HL-60 (cell line): ENCODE results near the gene SLC16A7.
"Not testable (repeated sequence)": the region's sequence is repeated elsewhere in the genome, so short reads cannot be mapped to it uniquely, and the experiment has no call there.

Source experiments
- DNase-seq, 2 experiments: peaks; one replicate each; pipeline ENCODE4 v3.0.0-alpha.2; 2010 to 2020; ENCODE audit warnings: low read depth in 1 of 2, low spot score in 1 of 2
- H3K27ac ChIP-seq: fragments of 250-450 bp; sonication (Bioruptor Pico); replicated peaks from 2 replicates; pipeline ENCODE4 v1.5.1; 2020; ENCODE audit warnings: mild to moderate bottlenecking, moderate library complexity
- H3K27me3 ChIP-seq: fragments of 250-450 bp; sonication (Bioruptor Pico); 2 replicates; pipeline ENCODE4 v1.5.1; 2021; ENCODE audit warnings: mild to moderate bottlenecking, moderate library complexity; ENCODE audit not compliant: insufficient read depth, poor library complexity, severe bottlenecking
- H3K4me3 ChIP-seq: replicated peaks from 2 replicates; pipeline ENCODE4 v1.5.1; 2011; ENCODE audit warnings: mild to moderate bottlenecking, control low read depth, low read length; ENCODE audit not compliant: insufficient read depth
- GABPA ChIP-seq: IDR thresholded peaks from 2 replicates; pipeline ENCODE4 v1.6.1; 2012; ENCODE audit warnings: low read depth
- POLR2AphosphoS5 ChIP-seq: IDR thresholded peaks from 2 replicates; pipeline ENCODE4 v1.6.1; 2012; ENCODE audit warnings: low read depth
- SPI1 ChIP-seq: IDR thresholded peaks from 2 replicates; pipeline ENCODE4 v1.6.1; 2012; ENCODE audit warnings: low read depth, mild to moderate bottlenecking, borderline replicate concordance
- TF ChIP-seq, protein P1 (sequence below): IDR thresholded peaks from 2 replicates; pipeline ENCODE4 v1.6.1; 2012; ENCODE audit warnings: low read depth; ENCODE audit not compliant: insufficient replicate concordance
- TF ChIP-seq, protein P2 (sequence below): IDR thresholded peaks from one replicate; pipeline ENCODE4 v1.5.1; 2011; ENCODE audit warnings: low read length, control low read depth, inconsistent platforms; ENCODE audit not compliant: insufficient read depth

The SLC16A7 gene

DNA sequence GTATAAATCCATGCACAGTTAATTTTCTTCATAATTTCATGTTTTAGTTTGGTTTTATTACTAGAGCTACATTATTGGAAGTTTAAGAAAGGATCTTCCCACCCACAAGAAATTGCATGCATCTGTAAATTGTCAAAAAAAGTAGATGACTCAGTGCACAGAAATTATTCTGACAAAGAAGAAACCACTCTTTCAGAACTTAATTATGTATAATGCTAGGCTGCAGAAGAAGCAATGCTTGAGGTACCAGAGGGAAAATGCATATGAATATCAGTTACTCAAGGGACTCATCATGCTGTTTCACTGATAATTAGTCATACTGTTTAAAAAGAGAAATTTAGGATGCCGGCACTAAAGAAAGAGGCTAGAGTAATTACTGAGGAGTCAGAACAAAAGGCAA is 147.0 kb downstream of the SLC16A7 start:
- TF ChIP-seq POLR2AphosphoS5 (no peak), GABPA (no peak), SPI1 (no peak)
- TF ChIP-seq, protein P1, sequence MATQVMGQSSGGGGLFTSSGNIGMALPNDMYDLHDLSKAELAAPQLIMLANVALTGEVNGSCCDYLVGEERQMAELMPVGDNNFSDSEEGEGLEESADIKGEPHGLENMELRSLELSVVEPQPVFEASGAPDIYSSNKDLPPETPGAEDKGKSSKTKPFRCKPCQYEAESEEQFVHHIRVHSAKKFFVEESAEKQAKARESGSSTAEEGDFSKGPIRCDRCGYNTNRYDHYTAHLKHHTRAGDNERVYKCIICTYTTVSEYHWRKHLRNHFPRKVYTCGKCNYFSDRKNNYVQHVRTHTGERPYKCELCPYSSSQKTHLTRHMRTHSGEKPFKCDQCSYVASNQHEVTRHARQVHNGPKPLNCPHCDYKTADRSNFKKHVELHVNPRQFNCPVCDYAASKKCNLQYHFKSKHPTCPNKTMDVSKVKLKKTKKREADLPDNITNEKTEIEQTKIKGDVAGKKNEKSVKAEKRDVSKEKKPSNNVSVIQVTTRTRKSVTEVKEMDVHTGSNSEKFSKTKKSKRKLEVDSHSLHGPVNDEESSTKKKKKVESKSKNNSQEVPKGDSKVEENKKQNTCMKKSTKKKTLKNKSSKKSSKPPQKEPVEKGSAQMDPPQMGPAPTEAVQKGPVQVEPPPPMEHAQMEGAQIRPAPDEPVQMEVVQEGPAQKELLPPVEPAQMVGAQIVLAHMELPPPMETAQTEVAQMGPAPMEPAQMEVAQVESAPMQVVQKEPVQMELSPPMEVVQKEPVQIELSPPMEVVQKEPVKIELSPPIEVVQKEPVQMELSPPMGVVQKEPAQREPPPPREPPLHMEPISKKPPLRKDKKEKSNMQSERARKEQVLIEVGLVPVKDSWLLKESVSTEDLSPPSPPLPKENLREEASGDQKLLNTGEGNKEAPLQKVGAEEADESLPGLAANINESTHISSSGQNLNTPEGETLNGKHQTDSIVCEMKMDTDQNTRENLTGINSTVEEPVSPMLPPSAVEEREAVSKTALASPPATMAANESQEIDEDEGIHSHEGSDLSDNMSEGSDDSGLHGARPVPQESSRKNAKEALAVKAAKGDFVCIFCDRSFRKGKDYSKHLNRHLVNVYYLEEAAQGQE: no peak
- TF ChIP-seq, protein P2, sequence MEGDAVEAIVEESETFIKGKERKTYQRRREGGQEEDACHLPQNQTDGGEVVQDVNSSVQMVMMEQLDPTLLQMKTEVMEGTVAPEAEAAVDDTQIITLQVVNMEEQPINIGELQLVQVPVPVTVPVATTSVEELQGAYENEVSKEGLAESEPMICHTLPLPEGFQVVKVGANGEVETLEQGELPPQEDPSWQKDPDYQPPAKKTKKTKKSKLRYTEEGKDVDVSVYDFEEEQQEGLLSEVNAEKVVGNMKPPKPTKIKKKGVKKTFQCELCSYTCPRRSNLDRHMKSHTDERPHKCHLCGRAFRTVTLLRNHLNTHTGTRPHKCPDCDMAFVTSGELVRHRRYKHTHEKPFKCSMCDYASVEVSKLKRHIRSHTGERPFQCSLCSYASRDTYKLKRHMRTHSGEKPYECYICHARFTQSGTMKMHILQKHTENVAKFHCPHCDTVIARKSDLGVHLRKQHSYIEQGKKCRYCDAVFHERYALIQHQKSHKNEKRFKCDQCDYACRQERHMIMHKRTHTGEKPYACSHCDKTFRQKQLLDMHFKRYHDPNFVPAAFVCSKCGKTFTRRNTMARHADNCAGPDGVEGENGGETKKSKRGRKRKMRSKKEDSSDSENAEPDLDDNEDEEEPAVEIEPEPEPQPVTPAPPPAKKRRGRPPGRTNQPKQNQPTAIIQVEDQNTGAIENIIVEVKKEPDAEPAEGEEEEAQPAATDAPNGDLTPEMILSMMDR: no peak

DNA sequence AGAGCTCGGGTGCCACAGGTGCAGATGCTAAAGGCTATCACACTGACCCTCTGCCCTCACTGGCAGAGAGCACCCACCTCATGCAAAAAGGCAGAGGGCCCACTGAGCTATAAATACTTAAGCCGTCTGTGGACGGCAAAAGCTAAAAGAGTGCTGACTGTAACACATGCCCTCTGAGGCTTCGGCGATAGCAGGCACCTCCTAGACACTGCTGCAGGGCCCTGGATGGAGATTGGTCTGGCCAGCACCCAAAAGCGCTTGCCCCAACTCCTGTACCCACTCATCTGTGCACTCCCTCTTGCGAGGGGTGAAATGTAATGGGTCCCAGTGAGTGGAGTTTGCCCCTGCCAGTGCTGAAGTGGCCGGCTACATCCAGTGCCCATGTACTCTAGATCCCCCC is 148.7 kb downstream of the SLC16A7 start:
- DNase-seq: no peak
- Histone ChIP-seq H3K27ac (no peak overlapping the region), H3K4me3 (no peak overlapping the region), H3K27me3 (no peaks in the 10 kb centered on the region)
- TF ChIP-seq, protein P2: no peak
- TF ChIP-seq, protein P1: no peak
- TF ChIP-seq SPI1 (no peak), POLR2AphosphoS5 (no peak), GABPA (no peak)

More for the DNA sequence above, 147.0 kb downstream of the SLC16A7 start:
- H3K4me3 ChIP-seq: no peak overlapping the region
- no peak for DNase-seq
- no peaks in the 10 kb centered on the region for H3K27me3 ChIP-seq
- no peak overlapping the region for H3K27ac ChIP-seq

DNA sequence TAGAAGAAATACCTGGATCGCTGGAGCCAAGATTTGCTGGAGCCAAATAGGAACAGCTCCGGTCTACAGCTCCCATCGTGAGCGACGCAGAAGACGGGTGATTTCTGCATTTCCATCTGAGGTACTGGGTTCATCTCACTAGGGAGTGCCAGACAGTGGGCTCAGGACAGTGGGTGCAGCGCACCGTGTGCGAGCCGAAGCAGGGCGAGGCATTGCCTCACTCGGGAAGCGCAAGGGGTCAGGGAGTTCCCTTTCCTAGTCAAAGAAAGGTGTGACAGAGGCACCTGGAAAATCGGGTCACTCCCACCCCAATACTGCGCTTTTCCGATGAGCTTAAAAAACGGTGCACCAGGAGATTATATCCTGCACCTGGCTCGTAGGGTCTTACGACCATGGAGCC is 155.3 kb downstream of the SLC16A7 start:
- H3K27me3 ChIP-seq, DNase-seq, H3K4me3 ChIP-seq, H3K27ac ChIP-seq: not testable (repeated sequence)

DNA sequence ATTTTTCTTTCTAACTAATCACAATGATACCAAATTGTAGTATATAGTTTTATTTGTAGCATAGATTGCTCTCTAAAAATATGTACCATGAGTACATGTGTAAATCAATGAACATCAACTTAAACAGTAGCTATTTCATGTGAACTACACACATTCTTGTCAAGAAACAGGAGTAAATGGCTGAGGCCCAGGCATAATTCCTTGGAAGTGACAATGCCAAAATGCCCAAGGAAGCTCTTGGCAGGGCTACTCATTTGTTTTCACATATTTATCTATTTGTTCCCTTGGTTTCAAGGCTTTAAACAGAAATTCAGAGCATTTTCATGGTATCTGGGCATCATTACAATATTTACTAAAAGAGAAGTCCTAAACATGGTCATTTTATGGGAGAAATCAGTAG is 165.7 kb downstream of the SLC16A7 start:
- TF ChIP-seq GABPA (no peak), POLR2AphosphoS5 (no peak)
- TF ChIP-seq, protein P2: no peak
- TF ChIP-seq, protein P1: no peak
- no peaks in the 10 kb centered on the region for H3K27me3 ChIP-seq
- H3K27ac ChIP-seq: no peak overlapping the region
- H3K4me3 ChIP-seq: no peak overlapping the region
- DNase-seq: no peak
